ENCODE measurements around the gene FSTL4. TPM values are rescaled to one million over a fixed set of nuclear protein-coding genes. Genes with fewer than 3 reads are reported as not detected.

Gene FSTL4
- total and polyA plus RNA-seq, 2 experiments from 2014 or later, result 1.4 to 2.8 TPM

GRCh38 chr5:133358271-133358670, 254.1 kb downstream of the FSTL4 start (continued):
- TF ChIP-seq ZNF462 (CRISPR knock-in tag; IDR thresholded peaks at IDR 0.05) (no peak), ZNF331 (CRISPR knock-in tag; IDR thresholded peaks at IDR 0.05; ENCODE audit: low read depth) (no peak), CTCF (conservative IDR thresholded peaks at IDR 0.05; ENCODE audit: low read depth in 2 of 2) (no peak), STAT1 (IDR thresholded peaks at IDR 0.05; ENCODE audit: unreplicated experiment) (no peak), CREB1 (CRISPR knock-in tag; IDR thresholded peaks at IDR 0.05; ENCODE audit: low read depth) (no peak), EZH2phosphoT487 (IDR thresholded peaks at IDR 0.05; ENCODE audit: unreplicated experiment) (no peak), JUNB (IDR thresholded peaks at IDR 0.05; ENCODE audit: unreplicated experiment) (no peak)

GRCh38 chr5:133357758-133358157, 254.6 kb downstream of the FSTL4 start:
- DNase-seq (ENCODE audit: low spot score) (no peak), ATAC-seq (no peak)
- H3K27me3 ChIP-seq (ENCODE audit: insufficient read depth), result no peaks in the 10 kb centered on the region
- no peak overlapping the region for H3K4me2 ChIP-seq
- no peak overlapping the region for H3K27ac Mint-ChIP-seq
- no peaks in the 10 kb centered on the region for H4K20me1 ChIP-seq (replicated peaks; ENCODE audit: insufficient read depth)
- H3K27ac ChIP-seq (ENCODE audit: low read depth), result no peak overlapping the region
- no peak overlapping the region for H3K4me3 Mint-ChIP-seq
- H3K36me3 ChIP-seq (ENCODE audit: insufficient read depth), result no peaks in the 10 kb centered on the region
- H3K4me1 ChIP-seq (ENCODE audit: insufficient read depth), result peaks cover 12% of the 10 kb centered on the region; the same call in 1 of the 2 replicates
- H2AFZ ChIP-seq, result no peak overlapping the region
- no peaks in the 10 kb centered on the region for H3K36me3 Mint-ChIP-seq (ENCODE audit: low read depth)
- H3F3A ChIP-seq (replicated peaks; ENCODE audit: low read depth), result no peaks in the 10 kb centered on the region
- peaks cover 26% of the 10 kb centered on the region for H3K4me1 Mint-ChIP-seq
- no peak overlapping the region for H3K4me3 ChIP-seq
- H3K27me3 Mint-ChIP-seq (ENCODE audit: insufficient read depth, low read depth, poor library complexity), result peaks cover 4% of the 10 kb centered on the region
- H3K79me2 ChIP-seq (replicated peaks; ENCODE audit: insufficient read depth), result no peaks in the 10 kb centered on the region
- H3K9me3 Mint-ChIP-seq, result no peaks in the 10 kb centered on the region; the same call in 2 of the 3 replicates
- no peaks in the 10 kb centered on the region for H3K9me2 ChIP-seq (ENCODE audit: insufficient read depth)
- TF ChIP-seq REST (IDR thresholded peaks at IDR 0.05; ENCODE audit: unreplicated experiment) (no peak), ZNF331 (CRISPR knock-in tag; IDR thresholded peaks at IDR 0.05; ENCODE audit: low read depth) (no peak), EZH2phosphoT487 (IDR thresholded peaks at IDR 0.05; ENCODE audit: unreplicated experiment) (no peak), ZNF114 (CRISPR knock-in tag; IDR thresholded peaks at IDR 0.05) (no peak), EZH2 (IDR thresholded peaks at IDR 0.05; ENCODE audit: low read depth, unreplicated experiment) (no peak), STAT1 (IDR thresholded peaks at IDR 0.05; ENCODE audit: unreplicated experiment) (no peak), JUNB (IDR thresholded peaks at IDR 0.05; ENCODE audit: unreplicated experiment) (no peak), POLR2AphosphoS5 (IDR thresholded peaks at IDR 0.05; ENCODE audit: low read depth) (no peak), CREB1 (CRISPR knock-in tag; IDR thresholded peaks at IDR 0.05; ENCODE audit: low read depth) (no peak)
